HG02981 (cell line): ENCODE measurements around the gene ARL5C.

Experiments
- ATAC-seq: cut with Tn5 transposase; IDR thresholded peaks from one replicate; pipeline ENCODE4 v1.9.1; 2021; ENCODE audit warnings: mild to moderate bottlenecking, moderate library complexity; ENCODE audit not compliant: unreplicated experiment

Gene ARL5C

DNA sequence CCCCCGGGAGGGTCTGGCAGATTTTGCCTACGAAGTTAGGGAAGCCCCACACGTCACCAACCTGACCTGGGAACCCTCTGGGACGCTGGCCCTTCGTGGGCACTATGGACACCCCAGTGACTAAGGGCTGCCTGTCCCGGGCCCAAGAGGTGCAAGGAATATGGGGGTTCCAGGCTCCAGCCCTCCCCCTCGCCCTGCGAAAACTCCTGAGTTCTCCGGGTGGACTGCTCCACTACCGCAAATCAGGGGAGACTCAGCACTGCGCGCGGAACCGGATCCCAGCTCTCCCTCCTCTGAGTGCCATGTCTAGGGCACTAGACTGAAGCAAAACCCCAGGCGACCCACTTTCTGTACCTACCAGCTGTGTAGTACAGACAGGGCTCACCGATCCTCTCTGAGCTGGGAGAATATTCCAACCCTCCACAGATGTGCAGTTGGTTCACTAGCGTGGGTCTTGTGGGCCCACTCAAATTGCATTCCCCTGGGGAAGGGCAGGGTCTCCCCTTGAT, at the start of gene ARL5C:
ARL5C (minus strand) TSS at position 321 of the 509 bp plus-strand sequence. CDS start 401 bp downstream, outside the sequence.
- no peak for ATAC-seq

DNA sequence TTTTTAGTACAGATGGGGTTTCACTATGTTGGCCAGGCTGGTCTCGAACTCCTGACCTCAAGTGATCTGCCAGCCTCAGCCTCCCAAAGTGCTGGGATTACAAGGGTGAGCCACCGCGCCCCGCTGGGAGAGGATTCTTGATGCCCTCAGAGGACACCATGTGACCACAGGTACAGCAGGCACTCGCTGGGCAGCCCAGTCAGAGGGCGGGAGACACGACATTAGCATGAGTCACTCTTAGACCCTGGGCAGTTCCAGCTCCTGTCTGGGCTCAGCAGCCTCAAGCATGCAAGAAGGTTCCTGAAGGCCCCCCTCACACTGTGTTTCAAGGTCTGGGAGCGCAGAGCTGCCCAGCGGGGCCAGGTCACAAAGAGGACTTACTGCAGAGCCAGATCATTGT, 47.9 kb upstream of the ARL5C start:
- ATAC-seq: no peak

DNA sequence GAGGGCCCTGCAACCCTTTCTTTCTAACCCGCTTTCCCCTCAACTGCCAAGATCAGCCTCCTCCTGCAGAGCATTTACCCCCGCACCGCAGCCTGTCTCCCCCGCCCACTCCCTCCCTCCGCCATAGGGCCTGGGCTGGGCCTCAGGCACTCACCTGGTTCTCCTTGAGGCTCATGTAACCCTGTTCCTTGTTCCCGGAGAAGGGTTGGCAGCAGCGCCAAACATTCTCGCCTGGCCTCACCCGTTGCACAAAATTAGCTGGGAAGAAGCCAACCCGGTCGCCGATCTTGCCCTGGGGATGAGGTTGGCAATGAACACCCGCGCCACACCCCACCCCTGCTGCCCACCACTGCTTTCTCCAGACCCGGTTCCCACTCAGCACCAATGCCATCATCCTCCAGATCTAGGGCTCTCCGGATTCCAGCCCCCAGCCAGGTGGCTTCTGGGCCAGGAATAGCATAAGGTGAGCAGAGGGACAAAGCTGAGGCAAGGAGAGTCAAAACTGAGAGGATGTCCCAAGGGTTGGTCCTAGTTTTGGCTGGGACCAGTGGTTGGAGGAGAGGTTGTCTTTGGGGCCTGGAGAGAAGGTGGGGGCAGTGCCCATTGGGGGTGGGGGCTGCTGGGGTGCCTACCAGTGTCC, 47.0 kb upstream of the ARL5C start:
- ATAC-seq: no peak

DNA sequence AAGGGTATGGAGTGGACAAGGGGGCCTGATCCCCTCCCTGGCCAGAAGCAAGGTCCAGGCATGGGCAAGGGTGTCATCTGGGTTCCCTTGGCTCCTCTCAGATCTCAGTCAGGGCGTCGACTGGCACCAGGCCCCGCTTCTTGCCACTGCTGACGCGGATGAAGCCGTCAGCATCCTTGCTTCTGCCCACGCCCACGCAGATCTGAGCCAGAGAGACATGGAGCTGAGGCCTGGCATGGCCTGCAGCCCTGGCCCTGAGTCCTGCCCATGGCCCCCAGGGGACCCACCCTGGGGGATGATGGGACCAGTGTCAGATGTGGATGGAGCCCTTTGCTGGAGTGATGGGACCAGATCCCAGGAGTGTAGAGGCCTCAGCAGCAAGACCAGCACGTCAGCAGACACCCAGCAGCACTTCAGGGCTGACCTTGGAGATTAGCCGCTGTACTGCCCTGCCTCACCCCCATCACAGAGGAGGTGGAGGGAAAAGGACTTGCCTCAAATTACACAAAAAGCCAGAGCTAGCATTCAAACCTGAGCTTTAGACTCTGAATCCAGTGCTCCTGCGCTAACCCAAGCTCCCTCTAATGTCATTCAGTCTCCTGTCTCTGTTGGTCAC, 46.3 kb upstream of the ARL5C start:
- ATAC-seq: no peak

- ATAC-seq: no peak
Observed at GRCh38 chr17:39210093-39210434, 44.1 kb upstream of the ARL5C start.

- ATAC-seq: no peak
Observed at GRCh38 chr17:39209317-39210092, 43.5 kb upstream of the ARL5C start.

GRCh38 chr17:39208893-39209292, 42.9 kb upstream of the ARL5C start:
- no peak for ATAC-seq

DNA sequence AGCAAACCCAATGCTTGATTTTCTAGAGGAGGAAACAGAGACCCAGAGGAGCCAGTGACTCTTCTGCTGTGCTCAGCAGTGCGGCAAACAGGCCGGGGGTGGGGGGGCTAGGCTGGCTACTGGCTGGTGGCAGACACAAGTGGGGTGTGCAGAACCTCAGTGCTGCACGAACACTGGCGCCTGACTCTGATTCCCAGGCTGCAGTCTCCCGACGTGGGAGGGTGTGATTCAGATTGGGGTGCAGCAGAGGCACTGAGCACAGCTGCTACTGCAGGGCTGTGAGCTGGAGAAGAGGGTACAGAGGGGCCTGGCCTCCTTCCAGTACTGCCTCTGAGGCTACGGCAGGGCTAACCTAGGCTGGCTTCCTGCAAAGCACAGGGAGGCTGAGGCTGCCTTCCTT, 42.2 kb upstream of the ARL5C start:
- ATAC-seq: no peak

DNA sequence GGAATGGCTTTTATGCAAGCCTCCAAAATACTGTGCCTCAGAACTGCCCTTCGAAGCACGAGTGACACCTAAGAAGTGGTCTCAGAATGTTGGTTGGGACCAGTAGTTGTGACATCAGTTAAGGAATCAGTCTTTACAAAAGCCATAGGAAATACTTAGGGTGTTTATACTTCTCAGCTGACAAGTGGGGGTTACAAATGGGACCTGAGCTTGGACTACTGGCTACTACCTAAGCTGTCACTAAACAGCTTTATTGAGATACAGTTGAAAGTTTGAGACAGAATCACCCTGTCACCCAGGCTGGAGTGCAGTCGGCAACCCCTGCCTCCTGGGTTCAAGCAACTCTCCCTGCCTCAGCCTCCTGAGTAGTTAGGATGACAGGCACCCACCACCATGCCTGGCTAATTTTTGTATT, 39.2 kb upstream of the ARL5C start:
- ATAC-seq: no peak

GRCh38 chr17:39204245-39204644, 38.3 kb upstream of the ARL5C start:
- ATAC-seq: no peak

DNA sequence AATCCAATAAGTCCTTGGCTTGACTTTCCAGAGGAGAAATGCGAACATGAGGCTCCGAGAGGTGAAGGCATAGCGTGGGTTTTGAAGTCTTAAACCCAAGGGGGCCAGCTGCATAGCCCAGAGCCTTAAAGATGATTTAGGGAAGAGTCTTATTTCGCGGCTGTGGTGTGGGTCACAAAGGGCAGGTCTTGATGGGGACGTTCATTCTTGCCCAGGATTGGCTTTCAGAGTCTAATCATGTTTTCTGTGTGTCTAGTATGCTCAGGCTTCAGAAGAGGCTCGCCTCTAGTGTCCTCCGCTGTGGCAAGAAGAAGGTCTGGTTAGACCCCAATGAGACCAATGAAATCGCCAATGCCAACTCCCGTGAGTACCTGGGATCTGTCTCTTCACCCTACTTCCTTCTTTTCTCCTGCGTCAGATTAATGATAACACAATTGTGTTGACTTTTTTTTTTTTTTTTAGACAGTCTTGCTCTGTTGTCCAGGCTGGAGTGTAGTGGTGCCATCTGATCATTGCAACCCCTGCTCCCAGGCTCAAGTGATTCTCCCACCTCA, 35.1 kb upstream of the ARL5C start:
- ATAC-seq: no peak

DNA sequence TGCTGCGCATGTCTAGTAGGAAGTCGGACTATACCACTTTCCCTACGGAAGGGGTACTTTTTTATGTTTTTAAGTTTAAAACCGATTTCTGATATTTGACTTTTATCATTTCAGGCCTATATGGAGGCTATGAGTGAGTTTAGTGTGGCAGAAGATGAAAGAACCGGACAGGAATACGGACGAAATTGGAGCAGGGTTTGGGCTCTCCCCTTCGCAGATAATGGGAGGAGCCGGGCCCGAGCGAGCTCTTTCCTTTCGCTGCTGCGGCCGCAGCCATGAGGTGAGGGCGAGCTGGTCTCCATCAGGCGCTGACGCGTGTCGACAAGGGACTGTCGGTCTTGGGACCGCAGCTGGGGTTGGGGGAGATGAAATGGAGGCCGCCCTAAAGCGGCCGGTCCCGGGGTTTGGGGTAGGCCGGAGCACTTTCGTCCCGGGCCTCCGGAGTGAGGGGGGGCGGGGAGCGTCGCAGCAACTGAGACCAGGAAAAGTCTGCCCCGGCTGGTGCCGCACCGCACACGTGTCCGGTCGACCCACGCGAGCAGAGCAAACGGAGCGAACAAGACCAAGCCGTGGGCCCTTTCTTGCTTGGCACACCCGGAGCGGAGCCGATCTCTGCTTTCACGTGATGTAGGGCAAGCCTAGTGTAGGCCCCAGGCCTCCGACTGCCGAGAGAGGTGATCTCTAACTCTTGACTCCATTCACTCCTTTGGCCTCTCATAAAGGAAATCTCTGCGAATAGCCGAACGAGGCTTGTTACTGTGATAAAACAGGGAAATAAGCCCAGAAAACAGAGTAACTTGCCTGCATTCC, 34.3 kb upstream of the ARL5C start, which contains the start of gene RPL19:
RPL19 (plus strand) TSS at position 214 of the 810 bp plus-strand sequence; CDS start at position 276, 62 bp downstream.
- ATAC-seq: peak; percentile 45

- ATAC-seq: peak; percentile 59
Observed at GRCh38 chr17:39199820-39200069, 33.8 kb upstream of the ARL5C start.

DNA sequence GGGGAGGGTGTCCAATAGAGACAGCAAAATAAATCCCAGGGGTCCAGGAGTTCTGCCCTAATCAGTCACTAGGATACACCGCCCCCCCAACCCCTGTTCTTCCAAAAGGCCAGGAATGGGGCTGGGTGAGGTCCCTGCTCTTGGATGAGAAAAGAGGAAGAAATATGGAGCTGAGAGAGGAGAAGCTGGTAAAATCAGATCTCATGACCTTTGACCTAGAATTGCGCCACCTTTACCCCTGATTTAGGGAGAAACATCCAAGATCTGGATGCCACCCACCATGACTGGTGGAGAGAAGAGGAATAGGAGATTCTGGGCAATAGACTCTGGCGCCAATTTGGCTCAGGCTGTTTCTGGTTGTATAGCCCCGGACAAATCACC, 32.2 kb upstream of the ARL5C start:
- no peak for ATAC-seq

DNA sequence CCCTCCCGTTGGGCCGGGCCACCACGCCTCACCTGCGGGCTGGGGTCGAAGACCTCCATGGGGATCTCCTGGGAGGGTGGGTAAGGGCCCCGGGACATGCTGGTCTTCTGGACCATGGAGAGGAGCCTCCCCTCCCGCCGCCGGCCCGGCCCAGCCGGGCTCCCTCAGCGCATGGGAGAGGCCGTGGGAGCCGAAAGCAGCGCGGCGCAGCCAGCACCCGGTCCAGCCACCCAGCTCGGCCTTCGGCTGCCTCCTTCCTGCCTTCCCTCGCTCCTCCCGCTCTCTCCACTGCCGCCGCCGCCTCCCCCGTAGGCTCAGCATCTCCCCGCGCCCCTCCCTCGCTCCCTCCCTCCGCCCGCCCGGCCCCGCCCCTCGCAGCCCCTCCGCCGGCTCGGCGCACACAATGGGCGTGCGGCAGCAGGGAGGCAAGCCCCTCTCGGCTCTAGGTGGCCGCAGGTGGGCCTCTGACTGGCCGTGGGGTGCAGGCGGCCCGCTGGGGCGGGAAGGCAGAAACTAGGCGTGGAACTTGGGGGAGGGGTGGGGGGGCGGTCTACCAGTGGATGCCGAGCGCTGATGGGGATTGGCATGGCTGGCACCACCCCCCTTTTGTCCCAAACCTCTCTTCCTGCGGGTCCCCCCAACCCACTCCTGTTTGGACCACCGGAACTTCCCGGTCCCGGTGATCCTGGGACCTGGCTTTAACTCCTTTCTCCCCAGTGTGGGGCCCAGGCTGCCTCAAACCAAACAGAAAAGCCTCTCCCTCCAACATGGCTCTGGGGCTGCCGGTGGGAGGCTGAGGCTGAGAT, 31.6 kb upstream of the ARL5C start, which contains the start of gene CACNB1:
CACNB1 (minus strand) TSS at position 290 of the 806 bp plus-strand sequence; CDS start at position 116, 174 bp downstream.
- ATAC-seq: no peak

DNA sequence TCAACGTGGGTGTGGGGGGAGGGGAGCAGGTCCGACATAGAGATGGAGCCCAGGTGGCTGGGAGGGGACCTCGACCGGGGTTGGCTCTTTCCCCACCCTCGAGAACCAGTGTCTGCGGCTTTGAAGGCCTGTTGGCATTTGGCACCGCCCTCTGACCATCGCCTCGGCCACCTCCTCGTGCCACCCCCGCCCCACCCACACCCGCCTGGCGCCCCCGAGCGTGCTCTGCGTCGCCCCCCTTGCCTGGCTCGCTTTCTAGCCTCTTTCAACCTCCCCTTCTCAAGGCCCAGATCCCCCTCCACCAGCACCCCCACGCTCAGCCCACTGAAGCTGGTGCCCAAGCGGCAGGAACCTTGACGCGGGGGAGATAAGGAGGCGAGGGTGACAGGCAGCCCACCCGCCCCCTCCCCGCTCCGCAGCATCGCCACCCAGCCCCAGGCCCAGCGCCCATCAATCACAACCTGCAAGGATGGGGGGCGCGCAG, 30.9 kb upstream of the ARL5C start:
- ATAC-seq: no peak

- ATAC-seq: no peak
Observed at GRCh38 chr17:39196241-39196807, 30.4 kb upstream of the ARL5C start.

DNA sequence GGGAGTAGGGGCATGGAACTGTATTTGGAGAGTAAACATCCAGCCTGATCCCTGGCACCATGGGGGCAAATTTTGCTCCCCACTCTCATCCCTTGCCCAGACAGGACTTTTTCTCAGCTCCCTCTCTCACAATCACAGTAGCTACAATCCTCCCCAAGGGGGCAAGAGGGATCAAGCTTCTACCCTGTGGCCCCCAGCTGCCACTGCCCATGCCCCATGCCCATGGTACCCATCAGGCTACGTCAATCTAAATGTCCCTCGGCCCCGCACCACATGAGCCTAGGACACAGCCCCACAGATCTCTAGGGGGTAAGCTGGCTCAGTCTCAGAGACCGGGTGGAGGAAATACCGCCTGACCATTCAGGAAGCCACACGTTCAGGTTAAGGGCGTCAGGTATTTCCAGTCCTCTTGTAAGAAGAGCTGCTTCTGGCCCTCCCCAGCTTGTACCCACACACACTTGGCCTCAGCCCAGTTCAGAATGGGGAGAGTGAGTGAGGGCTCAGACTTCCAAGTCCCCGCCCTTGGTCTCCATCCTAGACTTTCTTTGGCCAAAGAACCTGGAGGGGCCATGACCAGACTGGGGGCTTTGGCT, 29.7 kb upstream of the ARL5C start:
- no peak for ATAC-seq

DNA sequence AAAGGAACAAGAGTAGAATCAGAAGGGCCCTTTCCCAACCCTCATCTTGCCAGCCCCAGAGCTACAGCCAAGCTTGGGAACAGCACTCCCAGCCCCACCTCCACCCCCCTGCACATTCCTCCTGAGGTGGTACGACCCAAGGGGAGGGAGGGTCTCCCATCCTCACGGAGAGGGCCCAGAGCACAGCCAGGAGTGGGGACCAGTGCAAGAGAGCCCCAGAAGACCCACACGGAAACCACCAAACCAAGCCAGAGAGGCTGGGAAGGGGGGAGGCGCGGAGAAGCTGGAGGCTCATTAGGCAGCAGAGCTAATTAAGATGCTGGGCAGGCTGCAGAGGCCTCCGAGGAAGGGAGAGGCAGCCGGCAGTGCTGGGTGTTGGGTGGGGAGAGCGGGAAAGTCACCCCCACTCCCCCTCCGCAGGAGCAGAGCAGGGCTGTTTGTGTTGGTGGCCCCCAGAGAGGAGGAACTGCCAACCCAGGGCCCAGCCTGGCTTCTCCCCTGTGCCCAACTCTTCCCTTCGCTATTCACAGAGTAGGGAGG, 29.1 kb upstream of the ARL5C start:
- ATAC-seq: no peak
